RWPE1 (cell line): ENCODE data around the gene RAPSN.

Experiments
- CTCF ChIA-PET: fragments of 350-600 bp; sonication (Branson Sonifier 250); formaldehyde crosslinking; extraction: SDS; loops from one replicate; lab custom pipeline; 2021; lab: Yijun Ruan, JAX
- POLR2A ChIA-PET: fragments of 400-600 bp; formaldehyde crosslinking; extraction: SDS; loops from one replicate; lab custom pipeline; 2020; ENCODE audit warnings: antibody characterized with exemption; ENCODE audit not compliant: low non-redundant PET; lab: Yijun Ruan, JAX
- DNase-seq: peaks from one replicate; pipeline ENCODE4 v3.0.0; 2012; ENCODE audit warnings: low spot score
- H3K27ac ChIP-seq: fragments of 450-650 bp; 2 replicates; pipeline ENCODE4 v1.5.1; 2017
- CTCF ChIP-seq: fragments of 450-650 bp; conservative IDR thresholded peaks from 2 replicates; pipeline ENCODE4 v1.5.1; 2017; ENCODE audit warnings: low read depth, mild to moderate bottlenecking

RAPSN gene

GRCh38 chr11:47391077-47391583 lies 57.8 kb downstream of the RAPSN start:
- H3K27ac ChIP-seq: no peak overlapping the region
- no peak for TF ChIP-seq CTCF
- CTCF ChIA-PET: interaction anchor here (0.7 to 1.0 kb wide), 2 partner anchors 17 to 18 kb away, joined by 3 to 5 read pairs; no protein-coding TSS in a partner anchor
- DNase-seq: no peak
- POLR2A ChIA-PET: no interaction called here

- CTCF ChIA-PET: interaction anchor here (0.5 to 0.6 kb wide), 2 partner anchors 17 kb away, joined by 4 read pairs; no protein-coding TSS in a partner anchor
- no peak overlapping the region for H3K27ac ChIP-seq
- POLR2A ChIA-PET: no interaction called here
- no peak for TF ChIP-seq CTCF
- DNase-seq: no peak
Observed at GRCh38 chr11:47390422-47390760, 58.5 kb downstream of the RAPSN start.

GRCh38 chr11:47389577-47390421 lies 59.1 kb downstream of the RAPSN start:
- CTCF ChIA-PET: interaction anchor here (0.5 to 0.6 kb wide), 2 partner anchors 16 to 17 kb away, joined by 4 read pairs; no protein-coding TSS in a partner anchor
- POLR2A ChIA-PET: interaction anchor here (0.6 kb wide), 1 partner anchor 1460 kb away, joined by 7 read pairs; no protein-coding TSS in a partner anchor
- TF ChIP-seq CTCF: no peak
- peak overlapping the region; percentile 81 for H3K27ac ChIP-seq
- no peak for DNase-seq

GRCh38 chr11:47388697-47389576 lies 60.0 kb downstream of the RAPSN start:
- POLR2A ChIA-PET: interaction anchor here (0.6 kb wide), 1 partner anchor 1459 kb away, joined by 7 read pairs; no protein-coding TSS in a partner anchor

GRCh38 chr11:47387944-47388696 lies 60.8 kb downstream of the RAPSN start:
- no peak for DNase-seq
- peak overlapping the region; percentile 81 for H3K27ac ChIP-seq
- ChIA-PET POLR2A (no interaction called here), CTCF (interaction anchor here (0.6 to 1.2 kb wide), 3 partner anchors 14 to 24 kb away, joined by 3 to 5 read pairs (median 3); no protein-coding TSS in a partner anchor)
- TF ChIP-seq CTCF: no peak

More at GRCh38 chr11:47388697-47389576, 60.0 kb downstream of the RAPSN start:
- peak overlapping the region; percentile 81 for H3K27ac ChIP-seq
- CTCF ChIA-PET: no interaction called here
- no peak for TF ChIP-seq CTCF
- DNase-seq: no peak
